Left lobe of liver (tissue), 2 donors: ENCODE data around the gene USF3. TPM values are rescaled to one million over a fixed set of nuclear protein-coding genes. Genes with fewer than 3 reads are reported as not detected.

Experiments used
- ATAC-seq: fragments of 200-7000 bp; cut with Tn5 transposase; one replicate; pipeline ENCODE4 v1.9.1; 2020; ENCODE audit warnings: mild to moderate bottlenecking, moderate library complexity
- DNase-seq: peaks from one replicate; pipeline ENCODE4 v3.0.0-alpha.2; 2020; ENCODE audit warnings: low spot score
- total RNA-seq: library from RNA; stranded (reverse); gene quantifications from one replicate; pipeline ENCODE4 v1.2.1, GENCODE V29; 2021
- donor health status: DM: no; HTN: no; CAD: no; lungs with moderate emphysema.
- donor health status: DM: no; HTN: yes; CAD: no.

The USF3 gene
- total RNA-seq, 1 donor from 2014 or later = 17.9 TPM

DNA sequence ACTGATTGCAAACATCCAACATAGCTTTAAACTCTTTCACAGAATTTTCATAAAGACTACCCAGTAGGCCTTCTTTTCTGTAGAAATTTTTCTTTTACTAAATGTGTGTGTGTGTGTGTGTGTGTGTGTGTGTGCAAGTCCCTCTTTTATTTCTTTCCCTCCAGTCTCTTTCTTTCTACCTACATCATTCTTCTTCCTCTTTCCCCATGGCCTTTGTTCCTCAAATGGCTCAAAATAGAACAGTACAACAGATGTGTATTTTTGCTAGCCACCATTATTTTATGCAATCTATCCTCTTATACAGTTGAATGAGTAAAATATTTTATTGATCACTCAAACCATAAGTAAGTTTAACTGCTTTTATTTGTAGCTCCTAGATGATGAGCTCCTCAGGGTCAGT, 76.4 kb downstream of the USF3 start:
- ATAC-seq = no peak
- no peak for DNase-seq

DNA sequence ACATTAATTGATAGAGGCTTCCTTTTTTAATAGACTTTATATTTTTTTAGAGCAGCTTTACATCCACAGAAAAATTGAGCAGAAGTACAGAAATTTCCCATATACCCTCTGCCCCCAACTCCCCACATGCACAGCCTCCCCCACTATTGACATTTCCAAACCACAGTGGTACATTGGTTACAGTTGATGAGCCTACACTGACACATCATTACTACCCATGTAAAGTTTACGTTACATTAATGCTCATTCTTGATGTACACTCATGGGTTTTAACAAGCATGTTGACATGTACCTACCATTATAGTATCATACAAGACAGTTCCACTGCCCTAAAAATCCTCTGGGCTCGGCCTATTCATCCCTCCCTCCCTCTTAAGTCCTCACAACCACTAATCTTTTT, 78.7 kb downstream of the USF3 start:
- DNase-seq (no peak), ATAC-seq (no peak)

DNA sequence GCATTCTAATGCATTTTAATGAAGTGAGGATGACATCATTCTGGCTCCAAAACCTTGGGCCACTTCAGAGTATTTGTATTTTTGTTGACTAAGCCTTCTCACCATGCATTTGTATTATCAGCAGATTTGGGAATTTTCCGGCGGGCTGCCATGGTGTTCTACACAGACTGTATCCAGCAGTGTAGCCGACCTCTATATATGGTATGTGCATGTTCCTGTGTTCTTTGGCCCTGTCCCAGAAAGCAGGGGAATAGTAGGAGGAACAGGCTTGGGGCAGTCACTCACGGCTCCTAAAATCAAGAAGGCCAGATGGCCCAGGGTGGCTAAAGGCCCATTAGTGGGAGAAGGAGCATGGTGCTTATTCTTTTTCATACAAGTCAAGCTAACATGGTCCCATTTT, 80.5 kb downstream of the USF3 start:
- ATAC-seq (no peak), DNase-seq (no peak)

DNA sequence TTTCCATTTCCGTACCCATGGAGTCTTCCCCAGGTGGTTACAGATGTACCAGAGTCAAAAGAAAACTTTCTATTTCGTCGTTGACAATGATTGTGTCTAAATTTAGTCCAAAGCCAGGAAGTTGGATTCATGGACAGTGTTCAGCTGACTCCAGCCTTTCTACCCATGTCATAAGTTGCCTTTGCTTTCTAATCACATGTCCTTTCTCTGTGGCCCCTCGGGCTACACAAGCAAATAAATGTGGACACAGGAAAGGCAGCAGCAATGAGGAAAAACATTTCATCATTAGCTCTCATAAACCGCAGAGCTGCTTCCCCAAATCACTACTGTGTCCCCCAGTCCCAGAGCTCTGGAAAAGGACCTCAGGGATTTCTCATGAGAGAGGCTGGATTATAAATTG, 82.0 kb downstream of the USF3 start:
- DNase-seq (no peak), ATAC-seq (no peak)

DNA sequence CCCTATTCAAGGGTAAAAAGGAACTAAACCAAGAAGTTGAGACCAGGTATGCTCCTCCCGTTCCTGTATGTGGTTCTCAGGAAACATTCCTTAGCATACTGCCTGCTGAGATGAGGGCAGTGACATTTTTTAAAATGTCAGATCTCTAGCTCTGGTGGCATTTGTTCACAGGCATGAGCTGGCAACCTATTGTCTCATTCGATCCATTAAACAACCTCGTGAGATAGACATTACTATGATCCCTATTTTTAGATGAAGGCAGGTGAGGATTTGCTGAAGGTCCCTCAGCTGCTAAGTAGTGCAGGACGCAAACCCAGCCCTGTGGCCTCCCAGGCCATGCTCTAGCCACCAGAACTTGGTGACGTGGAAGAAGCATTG, 89.2 kb downstream of the USF3 start:
- DNase-seq (no peak), ATAC-seq (no peak)

DNA sequence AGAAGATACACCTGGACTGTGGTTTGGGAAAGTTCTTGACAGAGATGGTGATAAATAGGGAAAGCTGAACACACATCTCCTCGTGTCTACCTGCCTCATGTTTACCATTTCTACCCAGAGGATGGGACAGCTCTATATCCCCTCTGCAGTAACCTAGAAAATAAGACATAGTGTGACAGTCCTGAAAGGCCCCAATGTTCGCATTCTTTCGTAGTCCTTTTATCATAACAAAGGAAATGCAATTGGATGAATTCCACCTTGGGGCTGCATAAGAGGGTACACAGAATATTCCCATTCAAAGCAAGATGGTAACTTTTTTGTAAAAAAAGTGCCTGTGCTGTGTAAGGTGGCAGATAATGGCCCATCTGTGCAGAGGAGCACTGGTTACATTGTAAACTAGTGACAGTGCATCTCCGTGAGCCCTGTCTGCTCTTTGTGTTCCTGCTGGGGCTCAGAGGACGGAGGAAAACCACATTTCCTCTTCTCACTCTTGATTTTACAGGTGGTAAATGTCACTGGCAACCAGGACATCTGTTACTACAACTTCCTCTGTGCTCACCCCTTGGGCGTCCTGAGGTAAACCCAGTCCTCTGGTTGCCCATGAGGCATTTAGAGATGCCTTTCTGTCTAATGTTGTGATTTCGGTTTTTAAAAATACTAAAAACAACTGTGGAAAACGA, 89.8 kb downstream of the USF3 start:
- ATAC-seq = no peak
- DNase-seq = no peak

DNA sequence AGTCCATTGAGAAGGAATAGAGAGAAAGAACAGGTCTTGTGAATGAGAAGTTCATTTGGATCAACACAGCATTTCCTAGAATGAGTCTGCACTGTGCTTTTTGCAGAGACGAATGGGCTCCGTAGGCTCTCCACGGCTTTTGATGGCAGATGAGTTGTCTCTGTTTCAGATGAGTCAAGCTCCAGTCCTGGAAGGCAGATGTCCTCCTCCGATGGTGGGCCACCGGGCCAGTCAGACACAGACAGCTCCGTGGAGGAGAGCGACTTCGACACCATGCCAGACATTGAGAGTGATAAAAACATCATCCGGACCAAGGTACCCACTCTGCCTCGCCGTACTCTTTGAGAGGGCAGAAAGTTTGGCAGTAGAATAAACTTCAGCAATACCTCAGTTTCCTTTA, 93.6 kb downstream of the USF3 start:
- ATAC-seq = no peak
- no peak for DNase-seq

DNA sequence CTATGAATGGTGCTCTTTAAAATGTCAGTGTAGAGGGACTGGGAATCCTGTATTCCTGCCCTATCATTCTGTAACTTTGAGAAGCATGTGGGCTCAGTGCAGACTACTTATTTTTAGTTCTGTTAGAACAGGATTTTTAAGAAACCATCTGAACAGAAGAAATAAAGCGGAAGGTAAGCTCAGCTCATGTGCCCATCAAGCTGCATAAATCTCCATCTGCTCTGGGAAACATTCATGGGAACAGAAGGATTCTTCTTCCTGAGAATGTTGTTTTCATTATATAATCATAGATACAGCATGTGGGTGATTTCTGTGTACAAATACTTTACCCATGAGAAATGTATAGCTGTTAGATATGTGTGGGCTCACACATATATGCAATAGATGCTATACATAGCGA, 94.2 kb downstream of the USF3 start:
- no peak for DNase-seq

DNA sequence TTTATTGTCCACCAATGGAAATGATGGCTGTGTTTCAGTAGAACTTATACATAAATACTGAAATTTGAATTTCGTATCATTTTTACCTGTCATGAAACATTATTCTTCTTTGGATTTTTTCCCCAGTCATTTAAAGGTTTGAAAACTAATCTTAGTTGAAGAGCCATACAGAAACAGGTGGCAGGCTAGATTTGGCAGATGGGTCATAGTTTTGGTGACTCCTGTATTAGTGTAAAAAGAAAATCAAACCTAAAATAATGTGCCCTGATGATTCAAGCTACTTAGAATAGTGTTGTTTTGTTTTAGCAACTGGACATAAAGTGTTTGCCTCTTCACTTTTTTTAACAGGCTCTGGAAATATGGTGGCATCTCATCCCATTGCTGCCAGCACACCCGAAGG, 95.2 kb downstream of the USF3 start:
- ATAC-seq = no peak
- DNase-seq = no peak

More for the DNA sequence above, 94.2 kb downstream of the USF3 start:
- ATAC-seq = no peak

DNA sequence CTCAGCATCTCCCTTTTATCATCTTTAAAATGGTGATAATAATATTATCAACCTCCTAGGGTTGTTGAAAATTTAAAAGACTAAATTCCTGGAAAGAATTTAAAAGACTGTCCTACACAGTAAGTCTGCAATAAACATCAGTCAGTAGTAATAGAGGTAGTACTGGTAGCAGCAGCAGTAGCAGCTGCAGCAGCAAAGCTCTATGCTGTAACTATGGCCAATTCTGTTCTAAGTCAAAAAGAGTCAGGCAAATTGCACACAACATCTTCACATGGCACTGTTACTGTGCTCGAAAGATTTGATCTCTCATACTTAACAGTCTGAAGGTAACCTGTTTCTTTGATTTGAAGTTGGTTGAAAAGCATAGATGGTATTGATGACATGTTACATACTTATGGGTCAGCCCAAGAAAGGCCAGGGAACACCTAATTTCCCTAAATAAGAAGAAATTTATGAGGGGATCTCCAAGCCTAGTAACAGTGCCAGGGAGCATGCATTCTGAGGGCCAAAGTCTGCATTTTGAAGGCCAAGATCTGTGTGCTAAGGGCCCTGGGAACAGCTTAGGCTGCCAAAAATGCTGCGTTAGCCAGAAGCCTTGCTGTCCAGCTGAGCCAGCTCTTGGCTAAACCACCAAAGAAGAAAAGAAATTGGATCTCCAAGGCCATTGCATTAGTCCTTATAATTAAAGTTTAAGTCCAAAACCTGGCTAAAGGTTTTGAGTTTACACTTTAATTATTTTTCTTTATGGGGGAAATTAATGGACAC, 95.8 kb downstream of the USF3 start:
- ATAC-seq = no peak
- no peak for DNase-seq

Other genes starting within 250 kb of the USF3 start
- 6.0 TPM for gene SPICE1, start 181.5 kb downstream of the USF3 start, total RNA-seq
- gene SIDT1, start 164.1 kb downstream of the USF3 start, total RNA-seq = 0.55 TPM
- gene NAA50, start 49.6 kb upstream of the USF3 start, total RNA-seq = 54.7 TPM
- 48.8 TPM for gene ATP6V1A, start 50.4 kb upstream of the USF3 start, total RNA-seq
- 16.5 TPM for gene GRAMD1C, start 142.1 kb upstream of the USF3 start, total RNA-seq